Natural killer cell (primary cell): Measurements from ENCODE around the gene SPINK9. TPM values are rescaled to one million over a fixed set of nuclear protein-coding genes. Genes with fewer than 3 reads are reported as not detected.

ENCODE experiments used
- ATAC-seq, 3 donors: fragments of 150-1000 bp in 2 of 3; fragments of 200-7000 bp in 1 of 3; cut with Tn5 transposase; 1 replicate in 1 of 3; 2 replicates in 2 of 3; pipeline ENCODE4 v1.10.0; 2021; ENCODE audit warnings: mild to moderate bottlenecking in 2 of 3, moderate library complexity in 2 of 3
- DNase-seq, 2 donors: peaks; one replicate each; pipeline versions ENCODE4 v3.0.0 to v3.0.0-alpha.2; 2013 to 2021; ENCODE audit warnings: mixed read lengths in 1 of 2
- H3K27ac ChIP-seq: one replicate; pipeline ENCODE4 v1.5.1; 2013; ENCODE audit warnings: mild to moderate bottlenecking, low read length
- H3K27me3 ChIP-seq: one replicate; pipeline ENCODE4 v1.6.1; 2013; ENCODE audit warnings: low read length; ENCODE audit not compliant: control insufficient read depth, insufficient read depth
- H3K36me3 ChIP-seq: one replicate; pipeline ENCODE4 v1.6.1; 2013; ENCODE audit warnings: low read length; ENCODE audit not compliant: control insufficient read depth, insufficient read depth
- H3K4me1 ChIP-seq: one replicate; pipeline ENCODE4 v1.6.1; 2013; ENCODE audit warnings: low read length; ENCODE audit not compliant: control insufficient read depth, insufficient read depth
- H3K4me3 ChIP-seq: one replicate; pipeline ENCODE4 v1.5.1; 2013; ENCODE audit warnings: low read length
- H3K9me3 ChIP-seq: one replicate; pipeline ENCODE4 v1.6.1; 2013; ENCODE audit warnings: low read length; ENCODE audit not compliant: control insufficient read depth, insufficient read depth
- H3K27ac Mint-ChIP-seq, 2 donors: one replicate each; pipeline ENCODE4 v1.8.0; 2022; ENCODE audit warnings: mild to moderate bottlenecking in 2 of 2, mixed read lengths in 2 of 2, moderate library complexity in 1 of 2
- H3K27me3 Mint-ChIP-seq, 2 donors: one replicate each; pipeline ENCODE4 v1.8.0; 2022; ENCODE audit warnings: low read depth in 2 of 2, mixed read lengths in 2 of 2
- H3K36me3 Mint-ChIP-seq: one replicate; pipeline ENCODE4 v1.8.0; 2022; ENCODE audit warnings: mixed read lengths
- H3K4me1 Mint-ChIP-seq, 2 donors: one replicate each; pipeline ENCODE4 v1.8.0; 2022; ENCODE audit warnings: mixed read lengths in 2 of 2
- H3K4me3 Mint-ChIP-seq: one replicate; pipeline ENCODE4 v1.8.0; 2022; ENCODE audit warnings: mild to moderate bottlenecking, moderate library complexity, mixed read lengths
- H3K9me3 Mint-ChIP-seq, 2 donors: one replicate each; pipeline ENCODE4 v1.8.0; 2022; ENCODE audit warnings: mixed read lengths in 2 of 2
- CTCF ChIP-seq: fragments of 200-600 bp; IDR thresholded peaks from one replicate; pipeline ENCODE4 v1.8.0; 2022; ENCODE audit warnings: antibody characterized with exemption
- WGBS: methylation state at CpG from one replicate; pipeline ENCODE4 v1.1.7; 2013; ENCODE audit warnings: missing lambda C conversion rate; ENCODE audit not compliant: insufficient coverage; 5-methylcytosine and 5-hydroxymethylcytosine counted together
- intact Hi-C: fragments of 100-400 bp; cut with micrococcal nuclease; formaldehyde crosslinking; loops from one replicate; pipeline ENCODE4 v1.14.2; 2022
- total RNA-seq, 4 donors: library from RNA; stranded (reverse); fragments of 120-200 nt in 1 of 4; gene quantifications; one replicate each; pipeline versions ENCODE4 v1.2.3 to v1.2.4, GENCODE V29; 2013 to 2022

Gene SPINK9
- total RNA-seq, 3 donors from 2014 or later (not counting 1 experiment from before 2014, with no cell fraction given): not detected

DNA sequence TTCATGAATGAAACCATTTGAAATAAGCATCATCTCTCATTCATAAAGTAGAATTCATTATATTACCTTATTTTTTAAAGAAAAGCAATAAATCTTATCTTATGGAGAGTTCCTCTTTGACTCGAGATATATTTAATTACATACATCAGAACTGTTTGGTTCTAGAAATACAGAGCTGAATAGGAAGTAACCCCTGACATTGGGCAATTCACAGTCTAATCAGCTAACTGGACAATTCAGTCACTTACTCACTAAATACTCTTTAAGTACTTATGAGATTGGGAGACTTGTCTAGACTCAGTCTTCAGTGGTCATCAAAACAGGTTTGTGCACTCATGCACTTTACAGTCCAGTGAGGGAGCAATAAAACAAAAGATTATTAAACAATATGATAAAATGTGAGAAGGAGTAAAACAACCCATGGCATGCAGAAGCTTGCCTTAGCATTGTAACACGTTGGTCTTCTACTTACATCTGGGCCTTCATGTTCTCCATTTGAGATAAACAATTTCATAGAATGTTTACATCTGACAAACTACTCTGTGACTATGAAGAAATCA, 36.9 kb downstream of the SPINK9 start:
- peaks cover 0 to 9% of the 10 kb centered on the region in 2 donors for H3K27me3 Mint-ChIP-seq
- Histone ChIP-seq H3K4me3 (no peak overlapping the region), H3K27me3 (peaks cover 2% of the 10 kb centered on the region), H3K4me1 (no peaks in the 10 kb centered on the region), H3K9me3 (no peaks in the 10 kb centered on the region), H3K36me3 (no peaks in the 10 kb centered on the region), H3K27ac (no peak overlapping the region)
- TF ChIP-seq CTCF: no peak
- H3K4me3 Mint-ChIP-seq: no peak overlapping the region
- no peaks in the 10 kb centered on the region for H3K4me1 Mint-ChIP-seq
- no peak overlapping the region for H3K27ac Mint-ChIP-seq
- DNase-seq: no peak
- no peaks in the 10 kb centered on the region for H3K36me3 Mint-ChIP-seq
- no peak for ATAC-seq
- intact Hi-C loops: no loop called here
- WGBS: 73% methylated on average over 1 of the region's 2 CpGs
- H3K9me3 Mint-ChIP-seq: peaks cover 0 to 3% of the 10 kb centered on the region in 2 donors

DNA sequence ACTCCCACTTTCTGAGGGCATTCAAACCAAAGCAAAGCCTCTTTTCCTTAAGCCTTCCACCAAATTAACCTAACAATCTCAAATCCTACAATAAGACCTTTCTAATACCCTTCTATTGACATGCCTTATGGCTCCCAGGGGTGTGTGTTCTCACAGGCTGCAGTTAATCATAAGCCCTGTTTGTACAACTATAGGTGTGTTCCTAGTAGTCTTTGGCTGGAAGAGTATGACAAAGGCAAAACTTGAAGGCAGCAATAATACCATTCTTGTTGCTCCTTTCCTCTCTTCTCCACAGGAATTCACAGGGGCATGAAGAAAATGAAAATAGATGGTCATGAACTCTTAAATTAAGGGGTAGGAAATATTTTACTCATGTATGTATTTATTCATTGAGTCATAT, 37.5 kb downstream of the SPINK9 start:
- intact Hi-C loops: no loop called here
- Mint-ChIP-seq H3K4me3 (no peak overlapping the region), H3K4me1 (no peaks in the 10 kb centered on the region), H3K36me3 (peaks cover under 1% of the 10 kb centered on the region), H3K27me3 (peaks cover 0 to 5% of the 10 kb centered on the region in 2 donors), H3K9me3 (peaks cover 0 to 3% of the 10 kb centered on the region in 2 donors), H3K27ac (no peak overlapping the region)
- DNase-seq (no peak), ATAC-seq (no peak)
- no peak for TF ChIP-seq CTCF
- H3K36me3 ChIP-seq: no peaks in the 10 kb centered on the region
- H3K27me3 ChIP-seq: peaks cover 2% of the 10 kb centered on the region
- no peak overlapping the region for H3K27ac ChIP-seq
- H3K4me3 ChIP-seq: no peak overlapping the region
- H3K4me1 ChIP-seq: no peaks in the 10 kb centered on the region
- H3K9me3 ChIP-seq: no peaks in the 10 kb centered on the region

- no peaks in the 10 kb centered on the region for H3K4me1 ChIP-seq
- no peak overlapping the region for H3K27ac ChIP-seq
- Mint-ChIP-seq H3K27ac (no peak overlapping the region), H3K4me3 (no peak overlapping the region), H3K4me1 (no peaks in the 10 kb centered on the region), H3K9me3 (no peaks in the 10 kb centered on the region), H3K36me3 (peaks cover 7% of the 10 kb centered on the region), H3K27me3 (no peaks in the 10 kb centered on the region)
- no peak for ATAC-seq
- H3K4me3 ChIP-seq: no peak overlapping the region
- intact Hi-C loops: no loop called here
- H3K36me3 ChIP-seq: no peaks in the 10 kb centered on the region
- 29% methylated on average over 1 of the region's 3 CpGs for WGBS
- no peaks in the 10 kb centered on the region for H3K9me3 ChIP-seq
- no peak for TF ChIP-seq CTCF
- DNase-seq: peak in 1 of 2 donors; percentile 51
- no peaks in the 10 kb centered on the region for H3K27me3 ChIP-seq
Measured at GRCh38 chr5:148374690-148375360, 39.5 kb downstream of the SPINK9 start.

- no peaks in the 10 kb centered on the region for H3K27me3 ChIP-seq
- DNase-seq: no peak
- no peak overlapping the region for H3K4me3 Mint-ChIP-seq
- H3K36me3 ChIP-seq: no peaks in the 10 kb centered on the region
- H3K4me1 ChIP-seq: no peaks in the 10 kb centered on the region
- H3K4me3 ChIP-seq: no peak overlapping the region
- ATAC-seq: no peak
- H3K4me1 Mint-ChIP-seq: no peaks in the 10 kb centered on the region
- intact Hi-C loops: no loop called here
- peaks cover 7% of the 10 kb centered on the region for H3K36me3 Mint-ChIP-seq
- H3K27ac Mint-ChIP-seq: no peak overlapping the region
- peaks cover 0 to 3% of the 10 kb centered on the region in 2 donors for H3K27me3 Mint-ChIP-seq
- no peak for TF ChIP-seq CTCF
- H3K27ac ChIP-seq: no peak overlapping the region
- H3K9me3 Mint-ChIP-seq: no peaks in the 10 kb centered on the region
- H3K9me3 ChIP-seq: no peaks in the 10 kb centered on the region
- 100% methylated on average over 3 of the region's 4 CpGs for WGBS
Measured at GRCh38 chr5:148376198-148376597, 40.8 kb downstream of the SPINK9 start.
